Esophagus squamous epithelium (tissue), 5 donors: Measurements from ENCODE around the gene PLCD1. TPM values are rescaled to one million over a fixed set of nuclear protein-coding genes. Genes with fewer than 3 reads are reported as not detected.

Experiments
- DNase-seq: peaks from one replicate; lab custom pipeline; 2025; lab: John Stamatoyannopoulos, UW
- H3K27ac ChIP-seq, 4 donors: fragments of 200-600 bp; sonication (generic); one replicate each; pipeline ENCODE4 v1.5.1; 2016 to 2019; ENCODE audit warnings: mild to moderate bottlenecking in 1 of 4
- H3K27me3 ChIP-seq, 4 donors: fragments of 200-600 bp; sonication (generic); 1 replicate in 3 of 4; 2 replicates in 1 of 4; pipeline versions ENCODE4 v1.5.1 to v1.6.0; 2017 to 2021; ENCODE audit warnings: antibody characterized with exemption in 1 of 4
- H3K36me3 ChIP-seq, 3 donors: fragments of 200-600 bp; sonication (generic); one replicate each; pipeline ENCODE4 v1.5.1; 2016 to 2019
- H3K4me1 ChIP-seq, 3 donors: fragments of 200-600 bp; sonication (generic); one replicate each; pipeline ENCODE4 v1.5.1; 2017 to 2019
- H3K4me3 ChIP-seq, 4 donors: fragments of 200-600 bp; sonication (generic); 1 replicate in 3 of 4; 2 replicates in 1 of 4; pipeline ENCODE4 v1.5.1; 2016 to 2019; ENCODE audit warnings: mild to moderate bottlenecking in 2 of 4, moderate library complexity in 1 of 4
- H3K9me3 ChIP-seq, 3 donors: fragments of 200-600 bp; sonication (generic); one replicate each; pipeline ENCODE4 v1.5.1; 2016 to 2019
- POLR2A ChIP-seq, 4 donors: fragments of 450-650 bp; IDR thresholded peaks; one replicate each; pipeline ENCODE4 v1.6.1; 2017; ENCODE audit warnings: antibody characterized with exemption in 4 of 4, mild to moderate bottlenecking in 4 of 4, moderate library complexity in 3 of 4
- WGBS, 2 donors: methylation state at CpG; one replicate each; pipeline ENCODE4 v1.1.5; 2018; 5-methylcytosine and 5-hydroxymethylcytosine counted together
- intact Hi-C: fragments of 100-400 bp; cut with DNase I; formaldehyde crosslinking; loops from one replicate; pipeline ENCODE4 v1.15.0; 2022
- total RNA-seq, 4 donors: library from RNA; depleted of rRNA; stranded (reverse); fragments of >200 nt; gene quantifications; one replicate each; pipeline ENCODE4 v1.1.0, GENCODE V29; 2016
- TF ChIP-seq, protein P1 (sequence below), 6 experiments: fragments of 450-650 bp in 4 of 6; fragments of 200-600 bp in 2 of 6; sonication (generic) in 2 of 6; IDR thresholded peaks; one replicate each; pipeline ENCODE4 v1.5.1; 2016 to 2019; ENCODE audit warnings: antibody characterized with exemption in 6 of 6, mild to moderate bottlenecking in 4 of 6, moderate library complexity in 4 of 6
- donor health status: DM: yes; HTN: yes; CAD: no.

Gene PLCD1
- total RNA-seq, 4 donors from 2014 or later = 24.2 to 37.9 (median 35.0) TPM

DNA sequence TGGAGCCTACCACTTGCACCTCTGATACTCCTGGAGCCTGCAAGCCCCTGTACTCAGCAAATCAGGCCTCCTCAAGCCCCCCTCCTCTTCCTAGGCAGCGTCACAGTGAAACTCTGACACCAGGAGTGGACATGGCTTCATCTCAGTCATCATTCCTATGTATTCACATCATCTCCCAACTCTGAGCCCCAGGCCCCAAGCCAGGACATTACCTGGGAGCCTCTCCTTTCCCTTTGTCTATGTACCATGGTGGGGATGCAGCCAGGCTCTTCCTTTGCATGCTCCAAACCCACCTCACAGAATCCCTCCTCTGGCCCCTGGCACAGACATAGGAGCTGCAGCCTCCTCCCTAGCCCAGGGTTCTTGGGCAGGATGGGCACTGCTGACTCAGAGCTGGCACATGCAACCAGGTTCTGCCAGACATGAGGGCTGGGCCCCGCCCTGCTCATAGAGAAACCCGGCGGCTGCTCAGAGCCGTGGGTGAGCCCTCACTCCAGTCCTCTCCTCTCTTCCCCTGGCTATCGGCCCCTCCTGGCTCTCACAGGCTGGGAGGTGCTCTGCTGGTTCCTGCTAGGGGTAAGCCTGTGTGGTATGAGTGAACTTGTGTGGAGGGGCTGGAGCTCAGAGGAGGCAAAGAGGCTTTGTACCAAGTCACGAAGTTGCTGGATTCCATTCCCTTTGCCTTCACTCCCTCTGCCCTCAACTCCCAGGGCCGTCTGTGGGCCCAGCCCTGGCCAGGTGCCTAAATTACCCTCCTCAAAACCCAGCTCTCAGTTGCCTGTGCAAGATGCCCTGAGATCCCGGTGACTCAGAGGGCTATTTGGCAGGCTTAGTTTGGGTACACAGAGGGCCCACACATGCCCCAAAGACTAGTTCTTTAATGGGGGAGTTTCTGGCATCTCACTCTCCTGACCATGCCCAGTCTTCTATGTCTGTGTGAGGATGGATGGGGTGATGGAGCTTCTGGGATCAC, 1.9 kb upstream of the PLCD1 start:
- TF ChIP-seq POLR2A (IDR thresholded peaks at IDR 0.05) = peak in 1 of 4 donors; percentile 25
- TF ChIP-seq, protein P1, sequence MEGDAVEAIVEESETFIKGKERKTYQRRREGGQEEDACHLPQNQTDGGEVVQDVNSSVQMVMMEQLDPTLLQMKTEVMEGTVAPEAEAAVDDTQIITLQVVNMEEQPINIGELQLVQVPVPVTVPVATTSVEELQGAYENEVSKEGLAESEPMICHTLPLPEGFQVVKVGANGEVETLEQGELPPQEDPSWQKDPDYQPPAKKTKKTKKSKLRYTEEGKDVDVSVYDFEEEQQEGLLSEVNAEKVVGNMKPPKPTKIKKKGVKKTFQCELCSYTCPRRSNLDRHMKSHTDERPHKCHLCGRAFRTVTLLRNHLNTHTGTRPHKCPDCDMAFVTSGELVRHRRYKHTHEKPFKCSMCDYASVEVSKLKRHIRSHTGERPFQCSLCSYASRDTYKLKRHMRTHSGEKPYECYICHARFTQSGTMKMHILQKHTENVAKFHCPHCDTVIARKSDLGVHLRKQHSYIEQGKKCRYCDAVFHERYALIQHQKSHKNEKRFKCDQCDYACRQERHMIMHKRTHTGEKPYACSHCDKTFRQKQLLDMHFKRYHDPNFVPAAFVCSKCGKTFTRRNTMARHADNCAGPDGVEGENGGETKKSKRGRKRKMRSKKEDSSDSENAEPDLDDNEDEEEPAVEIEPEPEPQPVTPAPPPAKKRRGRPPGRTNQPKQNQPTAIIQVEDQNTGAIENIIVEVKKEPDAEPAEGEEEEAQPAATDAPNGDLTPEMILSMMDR (IDR thresholded peaks at IDR 0.05) = no peak
- no peak for DNase-seq
- Histone ChIP-seq H3K4me1 (peaks cover 27 to 74% (median 40%) of the 10 kb centered on the region in 3 donors), H3K27ac (peak overlapping the region; percentile 91 to 95 (median 93)), H3K27me3 (no peaks in the 10 kb centered on the region), H3K9me3 (no peaks in the 10 kb centered on the region), H3K36me3 (no peaks in the 10 kb centered on the region), H3K4me3 (no peak overlapping the region)
- intact Hi-C loops = loop anchor here (10.0 kb wide), 1 partner anchor 103 kb away; the partner anchor contains the start of genes ACAA1 and MYD88
- 11 to 28% methylated on average over 5 to 6 of the region's 9 CpGs for WGBS, 2 donors

DNA sequence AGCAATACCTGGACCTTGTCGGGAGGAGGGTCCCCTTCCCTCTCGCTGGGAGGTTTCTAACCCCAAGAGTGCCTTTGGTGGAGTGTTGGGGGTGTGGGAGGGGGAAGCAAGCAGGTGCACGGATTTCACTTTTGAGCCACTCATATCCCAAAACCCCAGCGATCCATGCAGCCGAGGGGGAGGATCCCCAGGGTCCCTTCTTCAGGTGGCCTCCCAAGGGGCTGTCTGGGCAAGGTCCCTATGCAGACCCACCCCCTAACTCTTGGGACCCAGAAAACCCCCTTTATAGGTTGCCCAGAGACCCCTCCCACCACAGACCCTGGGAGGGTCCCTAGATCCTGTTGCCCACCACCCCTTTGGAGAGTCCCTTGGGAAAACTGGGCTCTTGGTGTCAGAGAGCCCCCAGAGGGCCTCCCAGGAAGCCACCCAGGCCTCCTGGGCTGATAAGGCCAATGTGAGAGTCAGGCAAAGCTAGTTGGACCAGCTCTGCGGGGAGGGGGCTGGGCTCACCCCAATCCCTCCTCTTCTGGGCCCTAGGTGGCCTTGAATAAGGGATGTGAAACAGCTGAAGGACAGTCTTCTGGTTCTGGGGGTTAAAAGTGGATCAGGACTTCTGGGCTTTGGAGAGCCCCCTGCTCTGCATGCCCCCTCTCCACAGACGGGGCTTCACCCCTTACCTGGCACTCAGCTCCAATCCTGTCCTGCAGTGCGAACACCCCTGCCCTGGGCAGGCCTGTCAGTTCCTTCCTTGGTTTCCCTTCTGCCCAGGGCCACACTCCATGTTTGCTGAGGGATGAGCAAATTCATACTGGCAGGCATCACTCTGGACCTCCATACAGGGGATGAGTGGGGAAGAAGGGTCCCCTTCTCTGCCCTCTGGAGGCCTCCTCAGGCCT, 932 bp upstream of the PLCD1 start:
- no peak for DNase-seq

DNA sequence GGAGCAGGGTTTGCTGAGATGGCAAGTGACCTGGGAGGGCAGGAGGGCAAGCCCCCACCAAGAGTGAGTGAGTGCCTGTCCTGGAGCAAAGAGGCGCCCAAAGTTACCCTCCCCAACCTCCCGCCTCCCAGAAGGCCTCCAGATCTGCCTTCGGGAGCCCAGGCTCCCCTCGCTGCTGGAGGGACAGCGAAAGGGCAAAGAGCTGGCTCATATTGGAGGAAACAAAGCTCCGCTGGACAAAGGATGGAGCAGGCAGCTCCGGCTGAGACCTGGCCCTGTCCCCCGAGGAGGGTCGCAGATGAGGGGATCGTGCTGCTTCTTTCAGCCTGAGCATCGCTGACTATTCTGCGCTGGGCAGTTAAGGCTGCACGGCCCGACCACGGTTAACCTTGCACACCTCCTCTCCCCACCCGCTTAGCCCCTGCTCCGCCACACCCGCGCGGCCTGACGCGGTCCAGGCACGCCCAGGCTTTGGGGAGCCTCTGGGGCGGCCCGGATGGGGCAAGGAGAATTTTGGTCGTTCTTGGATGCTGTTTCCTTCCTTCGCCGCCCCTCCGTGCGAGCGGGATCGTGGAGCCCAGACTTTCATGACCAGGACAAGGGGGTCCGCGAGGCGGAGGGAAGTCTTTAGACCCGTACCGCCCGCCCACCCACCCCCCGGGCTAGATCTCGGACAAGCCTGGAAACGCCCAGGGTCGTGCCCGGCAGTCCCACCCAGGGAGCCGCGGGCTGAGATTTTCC, 651 bp downstream of the PLCD1 start:
- DNase-seq = no peak
- intact Hi-C loops = no loop called here
- Histone ChIP-seq H3K27me3 (no peaks in the 10 kb centered on the region), H3K9me3 (no peaks in the 10 kb centered on the region), H3K4me3 (peak overlapping the region; percentile 63 to 90 (median 82)), H3K4me1 (peaks cover 38 to 93% (median 52%) of the 10 kb centered on the region in 3 donors), H3K27ac (peak overlapping the region; percentile 91 to 95 (median 93)), H3K36me3 (no peaks in the 10 kb centered on the region)
- WGBS, 2 donors = 24 to 37% methylated on average over 2 to 4 of the region's 45 CpGs
- TF ChIP-seq, protein P1 (IDR thresholded peaks at IDR 0.05) = no peak
- no peak for TF ChIP-seq POLR2A (IDR thresholded peaks at IDR 0.05)

More for the DNA sequence above, 932 bp upstream of the PLCD1 start:
- Histone ChIP-seq H3K27ac (peak overlapping the region; percentile 91 to 95 (median 93)), H3K4me3 (peak overlapping the region; percentile 63 to 90 (median 82)), H3K27me3 (no peaks in the 10 kb centered on the region), H3K9me3 (no peaks in the 10 kb centered on the region), H3K4me1 (peaks cover 37 to 83% (median 49%) of the 10 kb centered on the region in 3 donors), H3K36me3 (no peaks in the 10 kb centered on the region)
- TF ChIP-seq, protein P1 (IDR thresholded peaks at IDR 0.05) = no peak
- peak in 1 of 4 donors; percentile 8 for TF ChIP-seq POLR2A (IDR thresholded peaks at IDR 0.05)
- 17 to 43% methylated on average over 2 of the region's 8 CpGs for WGBS, 2 donors
- intact Hi-C loops = loop anchor here (10.0 kb wide), 1 partner anchor 104 kb away; the partner anchor contains the start of genes ACAA1 and MYD88

GRCh38 chr3:38027466-38028465, 1.7 kb downstream of the PLCD1 start:
- Histone ChIP-seq H3K36me3 (no peaks in the 10 kb centered on the region), H3K27ac (peak overlapping the region; percentile 91 to 95 (median 93)), H3K9me3 (no peaks in the 10 kb centered on the region), H3K4me3 (peak overlapping the region in 2 of 4 donors; percentile 84 to 90), H3K27me3 (no peaks in the 10 kb centered on the region), H3K4me1 (peaks cover 38 to 94% (median 52%) of the 10 kb centered on the region in 3 donors)
- 71 to 76% methylated on average over 4 to 6 of the region's 6 CpGs for WGBS, 2 donors
- TF ChIP-seq, protein P1 (IDR thresholded peaks at IDR 0.05) = no peak
- TF ChIP-seq POLR2A (IDR thresholded peaks at IDR 0.05) = peak in 1 of 4 donors; percentile 24
- DNase-seq = no peak
- intact Hi-C loops = no loop called here
